Skeletal muscle cell (primary cell): ENCODE measurements around the gene ATAD3A.
A peak's percentile ranks its signal among the peaks of the same experiment; 100 is the strongest.
"Not testable (repeated sequence)": the region's sequence is repeated elsewhere in the genome, so short reads cannot be mapped to it uniquely, and the experiment has no call there.

Source experiments
- DNase-seq: peaks from one replicate; pipeline ENCODE4 v3.0.0-alpha.2; 2010; ENCODE audit warnings: low read depth
- H3K4me3 ChIP-seq: 2 replicates; pipeline ENCODE4 v1.5.1; 2011; ENCODE audit warnings: low read depth, mild to moderate bottlenecking, control low read depth, low read length, moderate library complexity

Gene ATAD3A

GRCh38 chr1:1511533-1512285 is at the start of gene ATAD3A:
TSS of gene ATAD3A (plus strand) at chr1:1512162. CDS start at chr1:1512269, 107 bp downstream.
- peak within 1 kb of the TSS; percentile 83 for H3K4me3 ChIP-seq
- peak; percentile 92 for DNase-seq

- no peak for DNase-seq
- H3K4me3 ChIP-seq, result no peak overlapping the region
These were observed 49.5 kb upstream of the ATAD3A start for GRCh38 chr1:1462318-1462966.

DNA sequence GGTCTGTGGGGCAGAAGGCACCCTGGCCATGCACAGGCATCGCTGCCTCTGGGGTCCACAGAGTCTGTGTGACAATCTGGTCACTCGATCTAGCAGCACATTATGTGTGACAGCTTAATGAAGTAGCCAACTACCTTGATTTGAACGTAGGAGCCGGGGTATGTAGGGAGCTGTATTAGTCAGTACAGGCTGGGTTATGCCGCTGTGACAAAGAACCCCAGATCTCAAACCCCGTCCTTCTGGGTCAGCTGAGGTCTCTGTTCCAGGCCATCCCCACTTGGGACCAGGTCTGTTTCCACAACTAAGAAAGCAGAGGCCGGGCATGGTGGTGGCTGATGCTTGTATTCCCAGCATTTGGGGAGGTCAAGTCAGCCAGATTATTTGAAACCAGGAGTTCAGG is 48.6 kb upstream of the ATAD3A start:
- no peak for DNase-seq
- H3K4me3 ChIP-seq, result no peak overlapping the region

- not testable (repeated sequence) for H3K4me3 ChIP-seq, DNase-seq
These were observed 43.6 kb upstream of the ATAD3A start for GRCh38 chr1:1468196-1468985.

DNA sequence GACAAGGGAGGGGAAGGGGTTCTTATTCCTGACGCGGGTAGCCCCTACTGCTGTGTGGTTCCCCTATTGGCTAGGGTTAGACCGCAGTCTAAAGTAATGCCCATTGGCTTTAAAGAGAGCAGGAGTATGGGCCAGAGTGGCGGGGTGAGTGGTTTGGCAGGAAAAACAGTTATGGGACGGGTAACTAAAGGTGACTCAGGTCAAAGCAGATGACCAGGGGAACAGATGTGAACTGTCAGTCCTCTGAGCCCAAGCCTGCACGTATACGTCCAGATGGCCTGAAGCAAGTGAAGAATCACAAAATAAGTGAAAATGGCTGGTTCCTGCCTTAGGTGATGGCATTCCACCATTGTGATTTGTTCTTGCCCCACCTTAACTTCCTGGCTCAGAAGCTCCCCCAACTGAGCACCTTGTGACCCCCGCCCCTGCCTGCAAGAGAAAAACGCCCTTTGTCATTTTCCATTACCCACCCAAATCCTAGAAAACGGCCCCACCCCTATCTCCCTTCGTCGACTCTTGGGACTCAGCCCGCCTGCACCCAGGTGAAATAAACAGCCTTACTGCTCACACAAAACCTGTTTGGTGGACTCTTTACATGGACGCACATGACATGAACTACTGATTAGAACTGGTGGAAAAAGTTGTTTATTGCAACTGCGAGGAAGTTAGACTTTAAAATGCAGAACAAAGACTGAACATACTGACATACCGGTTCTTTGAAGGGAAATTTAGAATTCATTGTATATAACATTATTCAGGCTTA is 41.2 kb upstream of the ATAD3A start:
- peak overlapping the region; percentile 77 for H3K4me3 ChIP-seq
- DNase-seq, result no peak

DNA sequence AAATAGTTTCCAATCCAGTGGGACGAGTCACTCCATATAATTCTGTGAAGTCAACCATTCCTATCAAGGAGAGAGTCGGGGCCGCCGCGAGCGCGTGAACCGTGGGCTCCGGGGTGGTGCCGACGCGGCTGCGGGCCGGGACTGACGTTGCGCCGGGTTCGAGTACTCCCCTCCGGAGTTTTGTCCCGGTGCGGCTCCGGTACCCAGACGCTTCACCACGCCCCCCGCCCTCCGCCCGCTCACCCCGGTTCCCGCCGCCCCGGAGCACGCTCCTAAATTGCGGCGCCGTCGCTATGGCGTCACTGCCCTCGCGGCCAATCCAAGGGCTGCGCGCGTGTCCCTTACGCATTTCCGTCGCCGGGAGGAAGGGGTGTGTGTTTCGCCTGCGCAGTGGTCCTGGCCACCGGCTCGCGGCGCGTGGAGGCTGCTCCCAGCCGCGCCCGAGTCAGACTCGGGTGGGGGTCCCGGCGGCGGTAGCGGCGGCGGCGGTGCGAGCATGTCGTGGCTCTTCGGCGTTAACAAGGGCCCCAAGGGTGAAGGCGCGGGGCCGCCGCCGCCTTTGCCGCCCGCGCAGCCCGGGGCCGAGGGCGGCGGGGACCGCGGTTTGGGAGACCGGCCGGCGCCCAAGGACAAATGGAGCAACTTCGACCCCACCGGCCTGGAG is 40.4 kb upstream of the ATAD3A start, which contains the start of gene ATAD3B:
ATAD3B (plus strand) TSS at position 377 of the 664 bp plus-strand sequence; CDS start at position 497, 120 bp downstream.
- peak; percentile 72 for DNase-seq
- H3K4me3 ChIP-seq, result peak within 1 kb of the TSS; percentile 77

DNA sequence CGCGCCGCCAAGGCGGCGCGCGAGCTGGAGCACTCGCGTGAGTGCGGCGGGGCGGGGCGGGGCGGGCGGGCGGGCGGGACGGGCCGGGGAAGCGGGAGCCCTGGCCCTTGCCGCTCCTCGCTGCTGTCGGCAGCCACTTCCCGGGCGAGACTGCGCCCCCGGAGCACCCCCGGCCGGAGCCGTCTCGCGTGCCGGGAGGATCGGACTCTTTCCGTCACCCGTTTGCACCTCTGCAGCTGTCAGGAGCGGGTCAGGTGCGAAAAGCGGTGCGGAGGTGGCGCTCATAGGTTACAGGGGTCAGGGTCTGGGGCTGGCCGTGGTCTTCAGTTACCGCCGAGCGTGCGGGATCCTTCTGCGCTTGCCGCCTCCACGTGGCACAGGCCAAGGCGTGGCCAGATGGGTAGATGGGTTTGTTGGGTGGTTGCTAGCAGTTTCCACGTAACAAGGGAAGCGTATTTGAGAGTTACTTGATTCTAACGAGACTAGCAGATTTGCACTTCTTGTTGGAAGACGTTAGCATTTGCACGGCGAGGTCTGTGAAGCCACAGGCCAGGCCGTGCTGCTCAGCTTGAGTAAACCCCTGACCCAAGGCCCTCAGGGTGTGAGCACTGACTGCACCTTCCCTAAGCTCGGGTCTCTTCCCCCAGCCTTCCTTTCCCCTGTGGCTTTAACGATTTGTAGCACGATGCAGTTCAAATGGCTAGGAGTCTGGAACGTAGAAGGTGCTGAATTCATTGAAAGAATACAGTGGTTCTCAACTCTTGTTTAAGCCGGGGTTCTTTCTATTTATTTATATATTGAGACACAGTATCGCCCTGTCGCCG is 39.7 kb upstream of the ATAD3A start:
- peak overlapping the region; percentile 77 for H3K4me3 ChIP-seq
- DNase-seq, result not testable (repeated sequence)

DNA sequence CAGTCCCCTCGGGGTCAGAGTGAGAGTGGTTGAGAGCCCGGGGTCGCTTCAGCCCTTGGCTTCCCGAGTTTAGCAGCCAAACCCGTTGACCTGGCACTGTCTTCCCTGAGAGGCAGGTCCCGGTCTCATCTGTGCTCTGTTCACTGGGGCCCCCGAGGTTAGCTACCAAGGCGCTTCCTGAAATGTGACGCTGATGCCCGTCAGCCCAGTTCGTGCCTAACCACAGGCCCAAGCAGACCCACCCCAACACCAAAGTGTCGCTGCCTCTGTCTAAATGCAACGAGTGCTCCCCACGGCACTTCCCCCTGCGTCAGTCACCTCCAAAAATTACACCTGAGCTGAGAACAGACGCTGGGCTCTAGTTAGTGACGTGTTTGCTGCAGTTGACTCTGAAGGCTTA is 36.0 kb upstream of the ATAD3A start:
- H3K4me3 ChIP-seq, DNase-seq: not testable (repeated sequence)

- no peak for DNase-seq
- H3K4me3 ChIP-seq, result no peak overlapping the region
These were observed 34.8 kb upstream of the ATAD3A start for GRCh38 chr1:1477206-1477605.

DNA sequence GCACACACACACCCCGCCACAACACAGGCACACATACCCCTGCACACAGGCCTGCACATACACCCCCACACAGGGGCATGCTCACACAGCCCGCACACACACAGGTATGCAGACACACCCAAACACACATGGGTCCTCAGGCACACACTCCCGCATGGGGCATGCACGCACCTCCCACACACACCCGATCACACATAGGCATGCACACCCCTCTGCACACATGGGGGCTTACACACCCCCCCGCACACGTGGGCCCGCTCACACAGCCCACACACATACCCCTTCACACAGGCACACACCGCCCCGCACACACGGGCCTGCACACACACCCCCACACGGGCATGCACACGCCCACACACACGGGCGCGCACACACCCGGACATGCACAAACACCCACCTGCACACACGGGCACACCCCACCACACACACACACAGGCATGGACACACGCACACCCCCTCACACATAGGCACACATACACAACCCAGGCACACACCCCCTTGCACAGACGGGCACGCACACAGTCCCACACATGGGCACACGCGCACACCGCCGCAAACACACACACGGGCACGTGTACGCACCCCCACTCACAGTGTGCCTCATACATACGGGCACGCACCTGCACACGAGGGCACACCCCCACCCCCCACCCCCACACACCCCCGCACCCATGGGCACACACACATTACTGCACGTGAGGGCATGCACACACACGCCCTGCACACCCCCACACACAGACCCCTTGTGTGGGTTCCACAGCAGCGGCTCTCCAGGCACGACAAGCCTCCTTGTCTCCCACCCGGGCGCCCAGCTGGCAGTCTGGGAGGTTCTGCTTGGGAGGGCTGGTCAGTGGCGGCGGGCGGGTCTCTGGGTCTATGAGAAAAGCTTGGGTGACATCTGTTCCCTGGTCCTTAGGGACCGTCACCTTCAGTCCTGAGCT is 32.1 kb upstream of the ATAD3A start:
- no peak overlapping the region for H3K4me3 ChIP-seq
- no peak for DNase-seq

- not testable (repeated sequence) for DNase-seq, H3K4me3 ChIP-seq
These were observed 31.5 kb upstream of the ATAD3A start for GRCh38 chr1:1480488-1480867.

GRCh38 chr1:1481811-1482210 is 30.2 kb upstream of the ATAD3A start:
- DNase-seq, H3K4me3 ChIP-seq: not testable (repeated sequence)

DNA sequence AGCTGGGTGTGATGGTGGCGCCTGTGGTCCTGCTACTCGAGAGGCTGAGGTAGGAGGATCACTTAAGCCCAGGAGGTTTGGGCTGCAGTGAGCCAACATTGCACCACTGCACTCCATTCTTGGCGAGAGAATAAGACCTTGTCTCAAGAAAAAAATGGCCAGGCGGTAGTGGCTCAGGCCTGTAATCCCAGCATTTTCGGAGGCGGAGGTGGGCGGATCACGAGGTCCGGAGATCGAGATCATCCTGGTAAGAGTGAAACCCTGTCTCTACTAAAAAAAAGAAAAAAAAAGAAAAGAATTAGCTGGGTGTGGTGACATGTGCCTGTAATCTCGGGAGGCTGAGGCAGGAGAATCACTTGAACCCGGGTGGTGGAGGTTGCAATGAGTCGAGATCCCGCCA is 29.1 kb upstream of the ATAD3A start:
- DNase-seq, result no peak

DNA sequence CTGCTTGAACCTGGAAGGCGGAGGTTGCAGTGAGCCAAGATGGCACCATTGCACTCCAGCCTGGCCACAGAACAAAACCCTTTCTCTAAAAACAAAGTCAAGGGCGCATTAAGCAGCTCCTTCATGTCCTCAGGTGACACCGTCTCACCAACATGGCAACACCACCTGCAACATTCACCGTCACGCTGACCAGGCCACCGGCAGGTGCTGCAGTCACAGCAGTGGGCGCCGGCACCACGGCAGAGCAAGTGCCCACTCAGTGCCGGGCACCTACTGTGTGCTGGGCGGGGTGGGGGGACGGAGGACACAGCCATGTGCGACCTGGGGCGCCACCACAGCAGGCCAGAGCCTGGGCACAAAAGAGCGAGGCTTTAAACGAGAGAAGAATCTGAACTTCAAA is 28.2 kb upstream of the ATAD3A start:
- H3K4me3 ChIP-seq, result no peak overlapping the region
- DNase-seq, result no peak

More for the DNA sequence above, 29.1 kb upstream of the ATAD3A start:
- no peak overlapping the region for H3K4me3 ChIP-seq

DNA sequence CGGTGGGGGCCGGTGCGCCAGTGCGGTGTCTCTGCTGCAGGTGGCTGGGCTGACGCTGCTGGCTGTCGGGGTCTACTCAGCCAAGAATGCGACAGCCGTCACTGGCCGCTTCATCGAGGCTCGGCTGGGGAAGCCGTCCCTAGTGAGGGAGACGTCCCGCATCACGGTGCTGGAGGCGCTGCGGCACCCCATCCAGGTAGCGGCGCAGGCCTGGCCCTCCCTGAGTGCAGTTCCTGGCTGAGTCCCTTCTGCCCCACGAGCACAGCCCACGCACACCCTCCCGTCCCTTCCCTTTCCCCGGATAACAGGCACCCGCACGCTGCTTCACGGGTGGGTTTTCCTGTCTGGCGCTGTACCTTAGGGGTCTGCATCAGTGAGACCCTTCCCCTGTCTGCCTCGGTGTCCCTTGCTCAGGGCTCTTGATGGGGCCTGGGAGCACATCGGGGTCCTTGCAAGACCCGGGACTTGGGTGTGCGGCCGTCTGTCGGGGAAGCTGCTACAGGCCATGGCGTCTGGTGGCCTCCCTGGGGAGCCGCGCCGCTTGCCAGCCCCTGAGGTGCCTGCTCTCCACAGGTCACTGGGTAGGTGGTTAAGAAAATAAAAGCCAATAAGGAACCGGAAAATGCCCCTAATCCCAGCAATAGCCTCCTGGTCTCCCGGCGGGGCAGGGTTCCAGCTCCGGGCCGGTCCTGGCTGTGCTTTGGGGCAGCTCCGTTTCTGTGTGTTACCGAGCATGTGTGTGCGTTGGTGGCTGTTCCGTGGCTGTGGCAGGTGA is 26.8 kb upstream of the ATAD3A start:
- not testable (repeated sequence) for H3K4me3 ChIP-seq, DNase-seq

DNA sequence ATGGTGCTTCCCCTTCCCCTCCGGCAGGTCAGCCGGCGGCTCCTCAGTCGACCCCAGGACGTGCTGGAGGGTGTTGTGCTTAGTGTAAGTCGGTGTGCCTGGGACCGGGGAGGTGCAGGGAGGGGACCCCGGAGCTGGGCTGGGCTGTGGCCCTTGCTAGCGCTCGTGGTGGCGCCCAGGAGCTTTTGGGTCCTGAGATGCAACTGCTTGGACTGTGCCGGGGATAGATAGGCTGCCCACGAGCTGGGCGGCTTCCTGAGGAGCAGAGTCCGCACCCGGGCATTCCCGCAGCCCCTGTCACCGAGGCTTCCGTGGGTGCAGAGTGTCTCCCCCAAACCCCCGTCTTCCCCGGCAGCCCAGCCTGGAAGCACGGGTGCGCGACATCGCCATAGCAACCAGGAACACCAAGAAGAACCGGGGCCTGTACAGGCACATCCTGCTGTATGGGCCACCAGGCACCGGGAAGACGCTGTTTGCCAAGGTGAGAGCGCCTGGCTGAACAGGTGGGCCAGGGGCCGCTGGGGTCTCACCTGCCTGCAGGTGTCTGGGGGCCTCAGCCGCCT is 26.1 kb upstream of the ATAD3A start:
- DNase-seq, H3K4me3 ChIP-seq: not testable (repeated sequence)
